Smooth muscle cell of the brain vasculature (primary cell): ENCODE data around the gene TDG.
"Not testable (repeated sequence)": the region's sequence is repeated elsewhere in the genome, so short reads cannot be mapped to it uniquely, and the experiment has no call there.

Experiments used
- DNase-seq: peaks from one replicate; pipeline ENCODE4 v3.0.0-alpha.2; 2012; ENCODE audit warnings: low read depth, low spot score

TDG gene

DNA sequence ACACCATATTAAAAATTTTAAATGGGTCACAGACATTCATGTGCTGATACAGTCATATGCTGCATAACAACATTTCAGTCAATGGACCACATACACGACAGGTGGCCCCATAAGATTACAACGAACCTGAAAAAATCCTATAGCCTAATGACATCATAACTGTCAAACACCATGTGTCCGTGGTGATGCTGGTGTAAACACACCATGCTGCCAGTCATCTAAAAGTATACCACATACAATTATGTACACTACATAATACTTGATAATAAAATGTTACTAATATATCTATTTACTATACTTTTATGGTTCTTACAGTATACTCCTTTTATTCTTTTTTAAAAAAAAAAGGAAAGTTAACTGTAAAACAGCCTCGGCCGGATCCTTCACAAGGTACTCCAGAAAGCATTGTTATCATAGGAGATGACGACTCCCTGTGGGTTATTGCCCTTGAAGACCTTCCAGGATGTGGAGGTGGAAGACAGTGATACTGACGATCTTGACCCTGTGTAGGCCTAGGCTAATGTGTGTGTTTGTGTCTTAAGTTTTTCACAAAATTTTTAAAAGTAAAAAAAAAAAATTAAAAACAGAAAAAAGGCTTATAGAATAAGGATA, 5.0 kb upstream of the TDG start:
- DNase-seq, result no peak

DNA sequence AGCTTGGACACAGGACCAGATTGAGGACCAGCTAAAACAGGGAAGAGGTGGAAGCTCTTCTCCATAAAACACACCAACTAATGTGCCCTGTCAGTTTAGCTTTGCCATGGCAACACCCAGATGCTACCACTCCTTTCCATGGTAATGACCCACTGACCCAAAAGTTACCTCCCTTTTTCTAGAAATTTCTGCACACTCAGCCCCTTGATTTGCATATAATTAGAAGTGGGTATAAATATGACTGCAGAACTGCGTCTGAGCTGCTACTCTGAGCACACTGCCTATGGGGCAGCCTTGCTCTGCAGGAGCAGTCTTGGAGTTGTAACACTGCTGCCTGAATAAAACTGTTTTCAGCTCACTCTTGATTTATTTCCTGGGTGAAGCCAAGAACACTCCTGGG, 3.2 kb upstream of the TDG start:
- DNase-seq, result no peak

DNA sequence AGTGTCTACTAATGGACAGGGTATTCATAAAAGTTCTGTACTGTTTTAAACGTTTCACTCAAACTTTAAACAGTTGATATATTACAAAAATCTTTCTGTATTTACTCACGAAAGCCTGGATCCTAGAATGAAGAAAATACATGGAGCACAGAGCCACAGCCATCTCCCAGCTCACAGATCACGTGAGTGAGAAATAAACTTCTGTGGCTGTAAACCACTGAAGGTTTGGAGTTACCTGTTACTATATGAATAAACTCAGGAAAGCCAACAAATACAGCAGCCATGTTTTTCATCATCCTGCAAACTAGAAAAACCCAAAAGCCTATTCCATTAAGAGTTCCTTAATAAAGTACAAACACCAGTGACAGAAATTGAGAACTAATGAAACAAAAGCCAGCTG, 867 bp upstream of the TDG start:
- DNase-seq, result no peak

DNA sequence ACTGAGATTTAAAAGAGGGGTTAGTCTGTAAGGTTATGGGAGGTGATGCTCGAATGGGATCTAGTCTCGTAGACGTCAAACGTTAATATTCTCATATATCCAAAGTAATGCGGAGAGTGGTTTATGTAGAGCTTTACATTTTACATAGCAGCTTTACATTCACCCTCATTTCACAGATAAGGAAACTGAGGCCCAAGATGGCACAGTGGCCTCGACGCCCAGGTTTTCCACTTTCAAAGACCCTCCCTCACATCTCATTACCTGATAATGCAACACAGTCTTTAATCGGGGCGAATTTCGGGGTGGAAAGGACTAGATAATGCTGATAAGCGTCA, 450 bp upstream of the TDG start:
- DNase-seq, result no peak

DNA sequence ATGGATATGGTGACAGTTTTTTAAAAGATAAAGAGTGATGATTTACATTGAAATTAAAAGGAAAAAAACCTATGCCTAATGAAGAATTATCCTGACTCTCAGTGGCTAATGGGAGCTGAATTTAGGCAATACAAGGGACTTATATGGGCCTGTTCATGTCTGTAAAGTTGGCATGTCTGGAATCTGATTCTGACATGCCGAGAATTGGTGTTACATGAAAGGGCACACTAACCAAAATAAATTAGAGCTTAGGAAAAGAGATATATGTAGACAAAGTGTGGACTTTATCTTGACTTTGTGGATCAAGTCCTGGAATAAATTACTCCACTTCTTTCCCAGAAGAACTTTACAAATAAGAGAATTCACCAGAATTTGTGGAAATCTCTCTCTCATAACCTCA, 1.1 kb downstream of the TDG start:
- no peak for DNase-seq

DNA sequence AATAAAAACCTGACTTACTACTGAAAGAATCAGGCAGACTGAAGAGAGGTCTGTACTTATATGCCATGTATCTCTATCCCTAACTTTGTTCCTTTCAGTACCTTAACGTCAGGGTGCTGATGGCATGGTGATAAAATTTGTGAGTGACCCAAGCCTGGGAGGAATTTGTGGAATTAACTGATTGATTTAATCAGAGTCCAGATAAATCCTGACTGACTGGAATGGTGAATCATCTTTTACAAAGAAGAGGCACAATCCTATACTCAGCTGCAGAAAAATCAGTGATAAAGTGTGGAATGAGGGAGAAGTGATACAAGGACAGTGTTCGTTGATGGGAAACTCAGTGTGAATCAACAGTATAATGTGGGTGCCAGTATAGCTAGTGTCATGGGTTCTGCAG, 3.7 kb downstream of the TDG start:
- DNase-seq, result no peak

DNA sequence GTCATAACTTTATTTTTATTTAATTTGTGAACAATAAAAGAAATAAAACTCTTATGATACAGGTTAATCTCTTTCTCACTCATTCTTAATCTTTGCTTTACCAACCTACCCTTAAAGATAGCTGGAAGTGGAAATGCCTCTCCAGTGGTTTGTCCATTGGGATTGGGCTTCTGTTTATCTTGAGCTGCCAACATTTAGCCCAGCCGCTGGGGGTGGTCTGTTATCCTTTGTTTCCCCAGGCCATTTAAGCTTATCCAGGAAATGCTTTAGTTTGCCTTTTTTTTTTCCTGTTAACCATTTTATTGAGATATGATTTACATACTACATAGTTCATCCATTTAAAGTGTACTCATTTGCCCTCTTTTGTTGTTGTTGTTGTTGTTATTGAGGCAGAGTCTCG, 8.2 kb downstream of the TDG start:
- no peak for DNase-seq

DNA sequence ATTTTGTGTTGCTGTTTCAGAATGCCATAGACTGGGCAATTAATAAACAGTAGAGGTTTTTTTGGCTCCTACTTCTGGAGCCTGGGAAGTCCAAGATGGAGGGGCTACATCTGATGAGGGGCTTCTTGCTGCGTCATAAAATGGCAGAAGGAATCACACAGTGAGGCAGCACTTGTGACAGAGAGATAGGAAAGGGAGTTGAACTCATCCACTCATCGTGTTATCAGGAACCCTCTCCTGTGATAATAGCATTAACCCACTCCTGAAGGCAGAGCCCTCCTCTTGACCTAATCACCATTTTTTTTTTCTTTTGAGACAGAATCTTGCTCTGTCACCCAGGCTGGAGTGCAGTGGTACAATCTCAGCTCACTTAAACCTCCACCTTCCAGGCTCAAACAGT, 9.7 kb downstream of the TDG start:
- no peak for DNase-seq

DNA sequence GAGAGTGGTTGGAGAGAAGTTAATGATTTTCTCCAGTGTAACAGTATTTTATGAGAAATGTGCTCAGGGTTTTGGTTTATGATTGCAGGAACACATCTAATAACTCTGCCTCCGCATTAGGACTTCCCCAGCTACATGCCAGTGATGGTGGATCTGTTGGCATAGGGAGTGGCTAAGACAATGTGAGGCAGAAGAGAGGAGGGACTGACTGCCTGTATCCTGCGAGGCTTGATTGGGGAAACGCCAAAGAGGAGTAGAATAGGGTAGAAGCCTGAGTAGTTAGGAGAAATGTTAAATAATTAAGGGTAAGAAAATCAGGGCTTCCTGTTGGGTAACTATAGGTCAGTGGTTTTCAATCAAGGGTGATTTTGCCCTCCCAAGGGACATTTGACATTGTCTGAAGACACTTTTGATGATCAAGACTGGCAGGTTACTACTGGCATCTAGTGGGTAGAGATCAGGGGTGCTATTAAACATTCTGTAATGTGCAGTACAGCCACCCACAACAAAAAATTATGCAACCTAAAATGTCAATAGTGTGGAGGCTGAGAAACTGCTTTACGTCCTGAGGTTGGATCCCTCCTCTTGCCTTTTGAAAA, 12.8 kb downstream of the TDG start:
- DNase-seq, result no peak

DNA sequence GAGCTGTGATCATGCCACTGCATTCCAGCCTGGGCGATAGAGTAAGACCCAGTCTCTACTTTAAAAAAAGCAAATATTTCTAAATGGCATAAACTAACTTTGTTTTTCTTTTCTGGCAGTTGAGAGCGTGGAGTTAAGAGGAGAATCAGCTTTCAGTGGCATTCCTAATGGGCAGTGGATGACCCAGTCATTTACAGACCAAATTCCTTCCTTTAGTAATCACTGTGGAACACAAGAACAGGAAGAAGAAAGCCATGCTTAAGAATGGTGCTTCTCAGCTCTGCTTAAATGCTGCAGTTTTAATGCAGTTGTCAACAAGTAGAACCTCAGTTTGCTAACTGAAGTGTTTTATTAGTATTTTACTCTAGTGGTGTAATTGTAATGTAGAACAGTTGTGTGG, 21.2 kb downstream of the TDG start:
- DNase-seq, result no peak

DNA sequence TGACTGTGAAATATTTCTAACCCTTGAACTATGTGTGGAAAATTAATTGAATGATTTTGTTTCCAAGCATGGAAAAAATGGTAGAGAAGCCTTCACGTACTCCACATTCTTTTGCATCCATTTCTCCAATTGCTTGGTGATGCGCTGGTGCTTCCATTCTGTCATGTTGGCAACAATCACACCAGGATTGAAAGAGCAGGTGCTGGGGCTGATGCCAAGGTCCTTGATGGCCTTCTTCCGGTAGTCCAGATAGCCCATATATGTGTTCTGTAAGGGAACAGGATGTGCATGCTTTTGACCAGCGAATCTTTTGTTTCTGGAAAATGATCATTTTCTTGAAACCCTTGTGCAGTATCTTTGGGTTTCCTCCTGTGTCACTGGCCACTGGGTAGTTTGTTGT, 28.6 kb downstream of the TDG start:
- no peak for DNase-seq

DNA sequence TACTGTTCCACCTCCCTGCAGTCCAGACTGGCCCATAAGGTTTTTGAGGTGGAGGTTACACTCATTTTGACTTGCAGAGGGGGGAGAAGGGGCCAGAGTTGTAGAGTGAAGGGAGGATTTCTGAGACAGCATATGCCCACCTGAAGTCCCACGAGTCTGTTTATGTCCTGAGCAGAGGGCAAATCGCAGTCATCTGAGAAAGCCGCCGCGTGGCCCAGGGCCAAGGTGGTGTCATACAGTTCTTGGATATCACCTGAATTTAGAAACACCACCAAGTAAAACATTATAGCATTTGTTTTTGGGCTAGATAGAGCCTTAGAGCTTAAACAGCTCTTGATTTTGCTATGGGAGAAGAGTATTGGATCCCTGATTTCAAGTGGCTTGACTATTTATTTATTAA, 30.9 kb downstream of the TDG start:
- no peak for DNase-seq

DNA sequence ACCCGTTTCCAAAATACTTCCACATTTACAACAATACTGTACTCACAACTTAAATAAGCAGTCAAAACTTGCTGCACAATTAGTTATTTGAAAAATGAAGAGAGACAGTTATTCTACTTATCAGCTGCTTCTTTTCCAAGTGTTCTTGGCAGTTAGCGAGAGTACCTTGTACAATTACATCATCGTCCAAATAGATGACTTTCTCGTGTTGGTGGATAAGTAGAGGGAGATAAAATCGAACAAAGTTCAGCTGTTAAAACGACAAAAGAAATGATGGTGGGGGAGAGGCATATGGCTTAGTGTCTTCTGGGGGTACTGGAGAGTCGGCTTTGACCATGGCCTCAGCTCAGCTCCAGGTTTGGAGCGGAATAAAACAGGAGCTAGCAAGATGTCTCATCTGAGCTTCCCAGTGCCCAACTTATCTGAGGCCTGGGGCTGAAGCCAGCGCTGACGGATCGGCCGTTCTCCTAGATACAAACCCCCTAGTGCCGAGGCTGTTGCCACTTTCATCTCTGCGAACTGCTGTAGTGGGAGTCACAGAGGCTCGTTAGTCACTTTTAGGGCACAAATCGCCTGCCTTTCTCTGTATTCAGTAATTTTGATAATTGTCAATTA, 31.7 kb downstream of the TDG start:
- DNase-seq, result no peak

DNA sequence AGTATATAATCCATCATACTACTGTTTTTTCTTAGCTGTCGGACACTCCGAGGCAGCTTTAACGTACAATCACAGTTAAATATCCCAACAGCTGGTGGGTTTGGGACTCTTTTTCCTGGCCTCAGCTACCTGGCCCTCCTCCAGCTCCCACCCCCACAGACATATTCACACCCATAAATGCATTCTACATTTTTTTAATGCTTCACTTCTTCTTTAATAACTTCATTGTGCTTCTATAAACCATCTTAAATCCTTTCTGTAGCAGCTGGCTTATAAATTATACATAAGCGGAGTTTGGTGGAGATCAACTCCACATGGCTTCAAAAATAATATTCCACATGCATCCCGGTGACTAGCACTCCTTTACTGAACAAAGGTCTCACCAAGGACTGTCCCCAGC, 33.3 kb downstream of the TDG start:
- DNase-seq, result no peak

DNA sequence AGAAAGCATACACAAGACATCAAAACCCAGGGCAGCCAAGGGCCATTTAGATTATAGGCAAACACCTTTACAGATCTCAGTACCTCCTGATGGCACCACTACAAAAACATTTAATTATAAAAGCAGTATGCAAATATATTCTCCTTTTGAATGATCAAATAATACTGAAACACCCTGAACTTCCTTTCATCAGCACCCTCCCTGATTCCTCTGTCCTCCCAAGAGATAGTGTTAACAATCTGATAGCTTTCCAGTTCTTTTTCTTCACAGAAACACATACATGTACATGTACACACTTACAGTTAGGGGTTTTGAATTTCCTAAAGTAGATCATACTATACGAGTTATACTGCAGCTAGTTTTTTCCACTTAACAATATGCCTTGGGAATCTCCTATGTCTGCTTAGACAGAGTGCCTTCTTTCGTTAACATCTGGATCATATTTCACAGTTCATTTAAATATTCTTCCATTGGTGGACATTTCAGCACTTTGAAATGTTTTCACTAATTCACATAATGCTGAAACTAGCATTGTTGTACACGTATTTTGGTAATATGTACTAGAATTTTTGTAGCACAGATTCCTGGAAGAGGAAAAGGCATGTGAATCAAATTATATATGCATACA, 35.2 kb downstream of the TDG start:
- no peak for DNase-seq

DNA sequence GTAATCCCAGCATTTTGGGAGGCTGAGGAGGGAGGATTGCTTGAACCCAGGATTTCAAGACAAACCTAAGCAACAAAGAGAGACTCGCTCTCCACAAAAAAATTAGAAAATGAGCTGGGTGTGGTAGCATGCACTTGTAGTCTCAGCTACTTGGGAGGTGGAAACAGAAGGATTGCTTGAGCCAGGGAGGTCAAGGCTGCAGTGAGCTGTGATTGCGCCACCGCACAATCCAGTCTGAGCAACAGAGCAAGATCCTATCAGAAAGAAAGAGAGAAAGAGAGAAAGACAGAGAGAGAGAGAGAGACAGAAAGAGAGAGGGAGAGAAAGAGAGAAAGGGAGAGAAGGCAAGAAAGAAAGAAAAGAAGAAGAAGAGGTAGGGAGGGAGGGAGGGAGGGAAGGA, 37.0 kb downstream of the TDG start:
- DNase-seq, result no peak

DNA sequence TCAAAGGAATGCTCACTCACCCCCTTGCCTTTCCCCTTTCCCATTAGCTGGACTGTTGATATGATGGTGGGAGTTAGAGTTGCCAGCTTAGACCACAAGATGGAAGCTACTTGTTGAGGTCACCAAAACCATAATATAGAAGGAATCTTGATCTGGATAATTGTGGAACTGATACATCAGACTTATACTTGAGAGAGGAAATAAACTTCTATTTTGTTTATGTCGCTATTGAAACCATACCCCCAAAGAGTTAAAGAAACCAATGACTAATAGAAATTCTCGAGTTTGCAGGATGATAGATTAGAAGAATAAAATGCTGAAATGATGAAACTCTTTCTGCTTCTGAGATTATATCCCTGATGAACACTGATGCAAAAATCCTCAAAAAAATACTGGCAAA, 37.9 kb downstream of the TDG start:
- no peak for DNase-seq

DNA sequence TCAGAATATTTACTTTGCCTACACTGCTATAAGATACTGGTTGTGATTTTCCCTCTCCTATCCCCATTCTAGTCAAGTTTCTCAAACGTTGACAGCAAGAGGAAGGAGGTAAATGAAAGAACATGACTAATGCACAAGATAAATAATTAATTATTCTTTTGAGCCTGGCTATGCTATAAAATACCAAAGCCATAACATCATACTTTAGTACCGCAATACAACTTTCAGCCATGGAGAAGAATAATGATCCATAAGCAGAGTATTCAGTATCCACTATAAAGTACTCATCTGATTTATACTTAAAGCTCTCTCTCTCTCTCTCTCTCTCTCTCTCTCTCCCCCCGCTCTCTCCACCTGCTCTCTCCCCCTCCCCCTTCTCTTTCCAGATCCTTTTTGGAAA, 41.3 kb downstream of the TDG start:
- DNase-seq, result no peak

DNA sequence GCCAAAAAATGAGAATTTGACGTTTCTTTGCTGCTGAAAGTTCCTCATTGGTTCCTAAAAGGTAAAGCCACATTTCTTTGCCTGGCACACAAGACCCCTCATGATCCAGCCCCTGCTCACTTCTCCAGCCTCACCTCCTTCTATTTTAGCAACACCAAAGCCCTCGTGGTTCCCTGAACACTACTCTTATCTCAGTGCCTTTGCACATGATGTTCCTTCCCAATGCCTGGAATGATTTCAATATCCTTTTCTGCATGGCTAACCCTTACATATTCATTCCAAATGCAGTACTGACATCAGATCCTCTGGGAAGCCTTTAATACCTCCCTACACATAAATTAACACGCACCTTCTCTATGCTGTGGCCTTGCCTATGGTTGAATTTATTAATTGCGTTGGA, 44.4 kb downstream of the TDG start:
- no peak for DNase-seq

DNA sequence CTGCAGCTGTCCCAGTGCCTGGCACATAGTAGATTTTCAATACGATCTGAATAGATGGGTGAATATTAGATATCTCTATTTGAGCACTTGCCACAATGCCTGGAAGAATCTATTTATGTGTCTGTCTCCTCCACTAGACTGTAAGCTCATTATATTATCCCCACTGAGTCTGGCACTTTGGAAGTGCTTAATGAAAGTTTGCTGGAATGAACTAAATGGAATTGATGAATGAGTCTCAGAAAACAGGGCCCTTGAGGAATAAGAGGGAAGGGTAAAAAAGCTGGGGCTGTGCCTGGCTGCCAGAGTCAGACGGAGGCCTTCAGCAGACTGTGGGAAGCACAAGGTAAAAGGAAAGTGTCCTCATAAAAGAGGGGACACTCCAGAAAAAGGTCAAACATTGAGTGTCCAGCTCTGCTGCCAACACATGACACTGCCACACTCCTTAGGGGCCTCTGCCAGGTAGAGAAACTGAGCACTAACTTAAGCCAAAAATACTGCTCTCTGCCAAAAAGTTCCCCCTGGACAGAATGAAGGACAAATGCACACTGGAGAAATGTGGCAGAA, 45.0 kb downstream of the TDG start:
- no peak for DNase-seq

DNA sequence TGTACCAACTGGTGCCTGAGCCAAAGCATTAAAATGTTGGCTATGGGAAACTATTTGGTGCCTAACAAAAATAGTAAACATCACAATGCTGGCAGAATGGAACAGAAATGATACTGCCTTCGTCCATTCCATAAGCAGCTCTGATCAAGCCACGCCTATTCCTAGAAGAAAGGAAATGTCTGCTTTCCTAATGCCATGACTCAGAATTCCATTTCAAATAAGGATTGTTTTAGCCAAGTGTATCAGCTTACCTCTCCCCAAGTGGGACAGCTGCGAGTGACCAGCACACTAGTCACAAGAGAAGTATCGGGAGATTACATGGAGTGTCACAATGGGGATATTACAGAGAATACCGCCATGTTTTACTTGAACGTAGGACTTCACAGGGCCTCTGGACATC, 45.6 kb downstream of the TDG start:
- DNase-seq, result peak; percentile 40

DNA sequence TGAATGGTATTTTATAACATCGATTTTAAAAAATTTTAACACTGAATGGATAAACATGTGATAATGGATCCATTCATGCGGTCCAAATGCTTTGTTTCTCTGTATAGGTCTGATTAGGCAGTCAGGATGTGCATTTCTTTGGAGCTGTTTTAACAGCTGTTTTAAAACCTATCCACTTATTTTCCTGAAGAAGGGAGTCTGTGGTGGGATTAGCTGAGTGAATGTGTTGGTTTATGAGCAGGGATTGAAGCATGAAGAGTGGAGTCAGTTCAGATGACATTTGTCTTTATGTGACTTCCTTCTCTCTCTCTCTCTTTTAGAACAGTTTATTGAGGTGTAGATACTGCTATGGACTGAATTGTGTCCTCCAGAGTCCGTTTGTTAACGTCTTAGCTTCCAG, 46.7 kb downstream of the TDG start:
- no peak for DNase-seq

DNA sequence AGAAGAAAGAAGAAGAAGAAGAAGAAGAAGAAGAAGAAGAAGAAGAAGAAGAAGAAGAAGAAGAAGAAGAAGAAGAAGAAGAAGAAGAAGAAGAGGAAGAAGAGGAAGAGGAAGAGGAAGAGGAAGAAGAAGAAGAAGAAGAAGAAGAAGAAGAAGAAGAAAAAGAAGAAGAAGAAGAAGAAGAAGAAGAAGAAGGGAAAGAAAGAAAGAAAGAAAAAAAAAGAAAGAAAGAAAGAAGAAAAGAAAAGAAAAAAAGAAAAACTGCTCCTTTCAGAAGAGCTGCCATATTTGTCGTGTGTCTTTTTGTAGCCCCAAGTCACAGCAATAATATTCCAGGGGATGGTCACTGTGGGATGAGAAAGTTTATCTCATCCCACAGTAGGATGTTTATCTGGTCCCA, 56.2 kb downstream of the TDG start:
- DNase-seq, result not testable (repeated sequence)
